CD4-positive, CD25-positive, alpha-beta regulatory T cell (primary cell): ENCODE results near the gene KCND2. TPM values are rescaled to one million over a fixed set of nuclear protein-coding genes. Genes with fewer than 3 reads are reported as not detected.

Source experiments
- ATAC-seq, 2 donors: fragments of 150-1000 bp; cut with Tn5 transposase; one replicate each; pipeline ENCODE4 v1.10.0; 2021; ENCODE audit warnings: low read depth in 2 of 2, moderate number of reproducible peaks in 2 of 2, moderate library complexity in 1 of 2
- DNase-seq, 3 donors: peaks; one replicate each; pipeline versions ENCODE4 v3.0.0 to v3.0.0-alpha.2; 2012 to 2022; ENCODE audit warnings: mixed read lengths in 1 of 3
- H3K27ac ChIP-seq: one replicate; pipeline ENCODE4 v1.7.0; 2013; ENCODE audit warnings: mild to moderate bottlenecking, low read length; ENCODE audit not compliant: insufficient read depth, poor library complexity, severe bottlenecking
- H3K27me3 ChIP-seq: one replicate; pipeline ENCODE4 v1.7.0; 2013; ENCODE audit warnings: low read length; ENCODE audit not compliant: control insufficient read depth, insufficient read depth
- H3K36me3 ChIP-seq: one replicate; pipeline ENCODE4 v1.7.0; 2013; ENCODE audit warnings: mild to moderate bottlenecking, low read length, moderate library complexity; ENCODE audit not compliant: control insufficient read depth, insufficient read depth
- H3K4me1 ChIP-seq: 2 replicates; pipeline ENCODE4 v1.7.0; 2013; ENCODE audit warnings: mild to moderate bottlenecking, low read length; ENCODE audit not compliant: insufficient read depth, control insufficient read depth, poor library complexity, severe bottlenecking
- H3K4me3 ChIP-seq: one replicate; pipeline ENCODE4 v1.7.0; 2013; ENCODE audit warnings: low read depth, mild to moderate bottlenecking, low read length, moderate library complexity
- H3K9me3 ChIP-seq, 2 experiments: 1 replicate in 1 of 2; 2 replicates in 1 of 2; pipeline ENCODE4 v1.7.0; 2013; ENCODE audit warnings: low read length in 2 of 2, mild to moderate bottlenecking in 1 of 2, moderate library complexity in 1 of 2; ENCODE audit not compliant: control insufficient read depth in 2 of 2
- H3K27ac Mint-ChIP-seq, 3 donors: one replicate each; pipeline ENCODE4 v1.8.0; 2020 to 2022; ENCODE audit warnings: mild to moderate bottlenecking in 3 of 3, mixed read lengths in 3 of 3, moderate library complexity in 2 of 3
- H3K27me3 Mint-ChIP-seq: one replicate; pipeline ENCODE4 v1.8.0; 2022; ENCODE audit warnings: mild to moderate bottlenecking, mixed read lengths
- H3K36me3 Mint-ChIP-seq: one replicate; pipeline ENCODE4 v1.8.0; 2020; ENCODE audit warnings: mixed read lengths
- H3K4me1 Mint-ChIP-seq, 4 donors: one replicate each; pipeline ENCODE4 v1.8.0; 2020 to 2022; ENCODE audit warnings: mixed read lengths in 4 of 4, mild to moderate bottlenecking in 1 of 4
- H3K4me3 Mint-ChIP-seq, 4 donors: one replicate each; pipeline ENCODE4 v1.8.0; 2020 to 2022; ENCODE audit warnings: mild to moderate bottlenecking in 4 of 4, mixed read lengths in 4 of 4, moderate library complexity in 3 of 4
- H3K9me3 Mint-ChIP-seq, 7 donors: one replicate each; pipeline ENCODE4 v1.8.0; 2020 to 2022; ENCODE audit warnings: mixed read lengths in 7 of 7, mild to moderate bottlenecking in 3 of 7, moderate library complexity in 2 of 7
- polyA plus RNA-seq, 4 donors: library from polyadenylated mRNA; unstranded; fragments of 300-500 nt; fragmentation: Illumina TruSeq; gene quantifications; one replicate each; pipeline ENCODE4 v1.2.3, GENCODE V29; 2021
- total RNA-seq: library from RNA; stranded (reverse); gene quantifications from one replicate; pipeline ENCODE4 v1.2.3, GENCODE V29; 2022

The KCND2 gene
- total and polyA plus RNA-seq, 5 donors from 2014 or later = not detected

DNA sequence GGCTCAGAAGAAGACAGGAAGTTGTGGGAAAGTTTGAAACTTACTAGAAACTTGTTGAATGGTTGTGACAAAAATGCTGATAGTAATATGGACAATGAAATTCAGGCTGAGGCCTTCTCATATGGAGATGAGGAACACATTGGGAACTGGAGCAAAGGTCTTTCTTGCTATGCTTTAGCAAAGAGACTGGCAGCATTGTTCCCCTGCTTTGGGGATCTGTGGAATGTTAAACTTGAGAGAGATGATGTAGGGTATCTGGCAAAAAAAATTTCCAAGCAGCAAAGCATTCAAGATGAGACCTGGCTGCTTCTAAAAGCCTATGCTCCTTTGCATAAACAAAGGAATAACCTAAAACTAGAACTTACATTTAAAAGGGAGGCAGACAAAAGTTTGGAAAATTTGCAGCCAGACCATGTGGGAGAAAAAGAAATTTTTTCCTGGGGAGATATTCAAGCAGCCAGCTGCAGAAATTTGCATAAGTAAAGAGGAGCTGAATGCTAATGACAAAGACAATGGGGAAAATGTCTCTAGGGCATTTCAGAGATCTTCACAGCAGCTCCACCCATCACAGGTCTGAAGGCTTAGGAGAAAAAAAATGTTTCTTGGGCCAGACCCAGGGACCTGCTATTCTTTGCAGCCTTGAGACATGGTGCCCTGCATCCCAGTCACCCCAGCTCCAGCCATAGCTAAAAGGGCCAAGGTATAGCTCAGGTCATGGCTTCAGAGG is 16.5 kb upstream of the KCND2 start:
- DNase-seq (no peak), ATAC-seq (no peak)
- Mint-ChIP-seq H3K4me3 (no peak overlapping the region), H3K9me3 (peaks cover 1 to 10% (median 5%) of the 10 kb centered on the region in 7 donors), H3K27ac (no peak overlapping the region), H3K36me3 (no peaks in the 10 kb centered on the region), H3K27me3 (no peaks in the 10 kb centered on the region), H3K4me1 (no peaks in the 10 kb centered on the region)
- H3K27ac ChIP-seq = no peak overlapping the region
- H3K27me3 ChIP-seq = no peaks in the 10 kb centered on the region
- peaks cover 0 to 3% of the 10 kb centered on the region in 2 experiments for H3K9me3 ChIP-seq
- no peaks in the 10 kb centered on the region for H3K4me1 ChIP-seq
- no peak overlapping the region for H3K4me3 ChIP-seq
- H3K36me3 ChIP-seq = no peaks in the 10 kb centered on the region

DNA sequence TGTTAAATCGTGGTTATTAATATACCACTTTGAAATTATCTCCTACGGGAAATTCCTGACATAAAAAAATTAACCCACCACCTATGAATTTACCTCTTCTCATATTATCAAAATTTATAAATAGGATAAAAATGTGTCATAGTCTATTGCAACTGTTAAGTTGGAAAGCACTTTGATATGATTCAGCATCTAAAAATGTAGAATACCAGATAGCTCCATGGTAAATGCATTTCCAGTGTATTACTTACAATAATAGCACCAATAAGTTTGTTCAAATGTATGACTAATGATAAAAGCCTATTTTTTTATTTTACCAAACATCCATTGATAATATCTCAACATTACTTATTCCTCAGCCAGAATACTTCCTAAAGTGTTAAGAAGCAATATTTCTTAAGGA is 13.6 kb upstream of the KCND2 start:
- Histone ChIP-seq H3K36me3 (no peaks in the 10 kb centered on the region), H3K9me3 (peaks cover 0 to 3% of the 10 kb centered on the region in 2 experiments), H3K4me1 (no peaks in the 10 kb centered on the region), H3K27me3 (no peaks in the 10 kb centered on the region), H3K4me3 (no peak overlapping the region), H3K27ac (no peak overlapping the region)
- Mint-ChIP-seq H3K4me1 (no peaks in the 10 kb centered on the region), H3K27me3 (no peaks in the 10 kb centered on the region), H3K36me3 (no peaks in the 10 kb centered on the region), H3K9me3 (peaks cover 1 to 13% (median 7%) of the 10 kb centered on the region in 7 donors), H3K4me3 (no peak overlapping the region), H3K27ac (no peak overlapping the region)
- DNase-seq (no peak), ATAC-seq (no peak)

DNA sequence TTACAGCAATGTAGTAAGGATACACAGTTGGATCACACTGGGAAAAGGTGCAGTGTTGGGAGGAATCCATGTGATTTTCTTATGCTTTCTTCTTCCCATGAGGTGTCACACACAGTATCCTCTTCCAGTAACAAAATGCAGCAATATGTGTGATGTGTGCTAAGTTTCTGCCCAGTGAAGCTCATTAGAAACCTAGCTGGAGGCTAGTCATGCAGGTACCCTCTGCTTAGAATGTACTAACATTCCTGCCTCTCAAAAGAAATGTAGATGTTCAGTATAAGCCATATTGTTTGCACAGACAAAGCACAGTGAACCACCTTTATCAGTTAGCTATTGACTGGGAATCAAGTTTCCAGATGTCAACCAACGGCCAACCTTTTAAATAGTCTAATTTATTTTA is 12.9 kb upstream of the KCND2 start:
- H3K36me3 ChIP-seq = no peaks in the 10 kb centered on the region
- Mint-ChIP-seq H3K27ac (no peak overlapping the region), H3K27me3 (no peaks in the 10 kb centered on the region), H3K4me3 (peak overlapping the region in 1 of 4 donors; percentile 21), H3K9me3 (peaks cover 1 to 13% (median 6%) of the 10 kb centered on the region in 7 donors), H3K36me3 (no peaks in the 10 kb centered on the region), H3K4me1 (no peaks in the 10 kb centered on the region)
- DNase-seq (no peak), ATAC-seq (no peak)
- H3K27me3 ChIP-seq = no peaks in the 10 kb centered on the region
- H3K9me3 ChIP-seq = no peaks in the 10 kb centered on the region
- no peak overlapping the region for H3K4me3 ChIP-seq
- no peak overlapping the region for H3K27ac ChIP-seq
- H3K4me1 ChIP-seq = no peaks in the 10 kb centered on the region

DNA sequence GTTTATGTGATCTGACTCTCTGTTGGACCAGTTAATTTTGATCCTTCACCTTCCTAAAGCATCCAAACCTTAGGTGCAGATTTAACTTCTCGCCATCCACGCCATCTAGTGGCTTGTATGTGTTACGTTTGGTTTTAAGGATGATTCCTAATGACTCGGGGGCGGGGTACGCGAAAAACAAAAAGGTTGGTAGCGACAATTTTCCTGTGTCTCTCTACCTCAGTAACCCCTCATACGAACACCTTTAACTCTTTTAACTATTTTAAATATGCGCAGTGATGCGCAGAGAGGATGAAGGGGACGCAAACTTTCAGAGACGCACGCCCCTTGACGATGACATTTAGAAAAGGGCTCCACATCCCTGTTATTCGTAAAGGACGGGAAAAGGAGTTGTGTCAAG is 714 bp upstream of the KCND2 start:
- Mint-ChIP-seq H3K27me3 (peaks cover 4% of the 10 kb centered on the region), H3K9me3 (peaks cover 0 to 9% (median 5%) of the 10 kb centered on the region in 7 donors), H3K4me3 (no peak overlapping the region), H3K36me3 (no peaks in the 10 kb centered on the region), H3K4me1 (peaks cover 0 to 5% (median 1%) of the 10 kb centered on the region in 4 donors), H3K27ac (no peak overlapping the region)
- Histone ChIP-seq H3K27me3 (no peaks in the 10 kb centered on the region), H3K4me3 (no peak overlapping the region), H3K4me1 (no peaks in the 10 kb centered on the region), H3K9me3 (no peaks in the 10 kb centered on the region), H3K36me3 (no peaks in the 10 kb centered on the region), H3K27ac (no peak overlapping the region)
- DNase-seq (peak in 1 of 3 donors; percentile 6), ATAC-seq (no peak)

DNA sequence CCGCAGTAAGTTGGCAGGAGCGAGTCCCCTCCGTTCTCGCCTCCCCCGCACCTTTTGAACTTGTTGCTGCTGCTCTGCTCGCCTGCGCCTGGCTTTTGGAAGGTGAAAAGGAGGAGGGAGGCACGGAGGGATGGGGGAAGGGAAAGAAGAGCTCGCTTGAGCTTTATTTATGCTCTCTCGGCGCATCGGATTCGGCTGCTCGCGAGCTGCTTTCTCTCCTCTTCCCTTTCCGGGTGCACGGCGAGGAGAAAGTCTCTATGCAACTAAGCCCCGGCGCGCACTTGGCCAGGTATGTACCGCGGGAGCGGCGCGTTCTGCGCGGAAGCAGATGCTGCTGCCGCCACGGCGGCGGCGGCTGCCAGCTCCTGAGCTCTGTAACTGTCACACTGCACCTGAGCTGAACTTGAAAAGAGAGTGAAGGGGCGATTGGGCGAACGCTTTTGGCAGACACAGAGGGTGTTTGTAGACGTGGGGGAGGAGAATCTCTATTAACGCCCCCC is 551 bp downstream of the KCND2 start:
- no peak overlapping the region for H3K4me3 Mint-ChIP-seq
- DNase-seq (peak in 1 of 3 donors; percentile 12), ATAC-seq (no peak)
- peaks cover 0 to 2% (median 0%) of the 10 kb centered on the region in 4 donors for H3K4me1 Mint-ChIP-seq
- H3K27me3 Mint-ChIP-seq = peaks cover 4% of the 10 kb centered on the region
- Histone ChIP-seq H3K27ac (no peak overlapping the region), H3K36me3 (no peaks in the 10 kb centered on the region), H3K4me1 (no peaks in the 10 kb centered on the region), H3K27me3 (no peaks in the 10 kb centered on the region), H3K4me3 (no peak overlapping the region), H3K9me3 (no peaks in the 10 kb centered on the region)
- H3K9me3 Mint-ChIP-seq = peaks cover 0 to 7% (median 4%) of the 10 kb centered on the region in 7 donors
- no peaks in the 10 kb centered on the region for H3K36me3 Mint-ChIP-seq
- H3K27ac Mint-ChIP-seq = no peak overlapping the region

DNA sequence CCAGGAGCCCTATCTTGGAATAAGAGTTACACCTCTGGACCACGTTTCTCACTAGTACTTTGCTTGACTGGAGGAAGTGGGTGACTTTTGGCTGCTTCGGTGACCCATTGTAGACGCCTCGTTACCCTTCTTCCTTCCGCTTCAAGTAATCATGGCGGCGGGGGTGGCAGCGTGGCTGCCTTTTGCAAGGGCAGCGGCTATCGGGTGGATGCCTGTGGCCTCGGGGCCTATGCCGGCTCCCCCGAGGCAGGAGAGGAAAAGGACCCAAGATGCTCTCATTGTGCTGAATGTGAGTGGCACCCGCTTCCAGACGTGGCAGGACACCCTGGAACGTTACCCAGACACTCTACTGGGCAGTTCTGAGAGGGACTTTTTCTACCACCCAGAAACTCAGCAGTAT is 1.5 kb downstream of the KCND2 start:
- peaks cover 0 to 7% (median 0%) of the 10 kb centered on the region in 7 donors for H3K9me3 Mint-ChIP-seq
- Histone ChIP-seq H3K4me1 (no peaks in the 10 kb centered on the region), H3K36me3 (no peaks in the 10 kb centered on the region), H3K9me3 (no peaks in the 10 kb centered on the region), H3K4me3 (no peak overlapping the region), H3K27me3 (no peaks in the 10 kb centered on the region), H3K27ac (no peak overlapping the region)
- no peak for DNase-seq
- H3K27ac Mint-ChIP-seq = no peak overlapping the region
- H3K27me3 Mint-ChIP-seq = peaks cover 4% of the 10 kb centered on the region
- ATAC-seq = no peak
- H3K4me3 Mint-ChIP-seq = no peak overlapping the region
- H3K4me1 Mint-ChIP-seq = peaks cover 0 to 2% (median 0%) of the 10 kb centered on the region in 4 donors
- H3K36me3 Mint-ChIP-seq = no peaks in the 10 kb centered on the region

DNA sequence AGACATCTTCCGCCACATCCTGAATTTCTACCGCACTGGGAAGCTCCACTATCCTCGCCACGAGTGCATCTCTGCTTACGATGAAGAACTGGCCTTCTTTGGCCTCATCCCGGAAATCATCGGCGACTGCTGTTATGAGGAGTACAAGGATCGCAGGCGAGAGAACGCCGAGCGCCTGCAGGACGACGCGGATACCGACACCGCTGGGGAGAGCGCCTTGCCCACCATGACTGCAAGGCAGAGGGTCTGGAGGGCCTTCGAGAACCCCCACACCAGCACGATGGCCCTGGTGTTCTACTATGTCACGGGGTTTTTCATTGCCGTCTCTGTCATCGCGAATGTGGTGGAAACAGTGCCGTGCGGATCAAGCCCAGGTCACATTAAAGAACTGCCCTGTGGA is 1.9 kb downstream of the KCND2 start:
- Histone ChIP-seq H3K27me3 (no peaks in the 10 kb centered on the region), H3K36me3 (no peaks in the 10 kb centered on the region), H3K4me3 (no peak overlapping the region), H3K27ac (no peak overlapping the region), H3K4me1 (no peaks in the 10 kb centered on the region), H3K9me3 (no peaks in the 10 kb centered on the region)
- H3K9me3 Mint-ChIP-seq = peaks cover 0 to 7% (median 0%) of the 10 kb centered on the region in 7 donors
- H3K27me3 Mint-ChIP-seq = peaks cover 4% of the 10 kb centered on the region
- ATAC-seq (no peak), DNase-seq (no peak)
- peaks cover 0 to 2% (median 0%) of the 10 kb centered on the region in 4 donors for H3K4me1 Mint-ChIP-seq
- no peaks in the 10 kb centered on the region for H3K36me3 Mint-ChIP-seq
- no peak overlapping the region for H3K4me3 Mint-ChIP-seq
- H3K27ac Mint-ChIP-seq = no peak overlapping the region

DNA sequence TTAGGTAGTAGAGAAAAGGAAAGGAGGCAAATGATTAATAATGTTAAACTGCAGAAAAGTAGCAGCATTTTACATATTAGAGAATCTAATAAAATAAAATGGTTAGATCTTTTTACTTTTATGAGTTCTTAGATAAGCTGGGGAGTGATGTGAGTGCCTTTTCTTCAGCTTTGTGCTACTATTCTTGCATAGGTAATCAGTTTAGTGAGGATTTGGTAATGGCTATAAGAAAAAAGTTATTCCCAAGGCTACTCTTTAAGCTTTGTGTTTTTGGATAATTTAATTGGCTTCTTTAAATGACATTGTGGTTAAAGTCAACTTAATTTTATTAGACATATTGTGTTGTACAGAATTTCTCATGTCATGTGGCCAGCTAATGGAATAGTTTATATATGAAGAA is 3.7 kb downstream of the KCND2 start:
- H3K4me1 Mint-ChIP-seq = peaks cover 0 to 2% (median 0%) of the 10 kb centered on the region in 4 donors
- DNase-seq (no peak), ATAC-seq (no peak)
- H3K27me3 Mint-ChIP-seq = peaks cover 4% of the 10 kb centered on the region
- H3K4me3 ChIP-seq = no peak overlapping the region
- no peaks in the 10 kb centered on the region for H3K27me3 ChIP-seq
- H3K27ac ChIP-seq = no peak overlapping the region
- peaks cover 0 to 8% (median 1%) of the 10 kb centered on the region in 7 donors for H3K9me3 Mint-ChIP-seq
- H3K9me3 ChIP-seq = no peaks in the 10 kb centered on the region
- H3K36me3 Mint-ChIP-seq = no peaks in the 10 kb centered on the region
- H3K4me3 Mint-ChIP-seq = peak overlapping the region in 1 of 4 donors; percentile 61
- H3K4me1 ChIP-seq = no peaks in the 10 kb centered on the region
- no peaks in the 10 kb centered on the region for H3K36me3 ChIP-seq
- no peak overlapping the region for H3K27ac Mint-ChIP-seq
